Activated CD4-positive, alpha-beta memory T cell treated with anti-CD3 and anti-CD28 coated beads, Interleukin-2, amount 10 ng/mL, durations not matched to agents 7 days and 5 days (primary cell): ENCODE measurements around the gene TMPRSS3. TPM values are rescaled to one million over a fixed set of nuclear protein-coding genes. Genes with fewer than 3 reads are reported as not detected.

Experiments used
- CTCF ChIA-PET: fragments of 350-600 bp; sonication (Branson Sonifier 250); formaldehyde crosslinking; loops from one replicate; lab custom pipeline; 2021; ENCODE audit warnings: antibody characterized with exemption, inconsistent platforms; lab: Charles Lee
- POLR2A ChIA-PET: fragments of 350-600 bp; sonication (Branson Sonifier 250); formaldehyde crosslinking; loops from one replicate; lab custom pipeline; 2021; ENCODE audit warnings: antibody characterized with exemption; lab: Charles Lee
- DNase-seq: peaks from one replicate; pipeline ENCODE4 v3.0.0-alpha.2; 2020
- H3K27ac Mint-ChIP-seq: one replicate; pipeline ENCODE4 v1.8.0; 2021; ENCODE audit warnings: mild to moderate bottlenecking, mixed read lengths
- H3K27me3 Mint-ChIP-seq: one replicate; pipeline ENCODE4 v1.8.0; 2021; ENCODE audit warnings: mixed read lengths
- H3K36me3 Mint-ChIP-seq: one replicate; pipeline ENCODE4 v1.8.0; 2021; ENCODE audit warnings: low read depth, mixed read lengths
- H3K4me1 Mint-ChIP-seq: one replicate; pipeline ENCODE4 v1.8.0; 2021; ENCODE audit warnings: mixed read lengths
- H3K4me3 Mint-ChIP-seq: one replicate; pipeline ENCODE4 v1.8.0; 2021; ENCODE audit warnings: mild to moderate bottlenecking, mixed read lengths
- H3K9me3 Mint-ChIP-seq: one replicate; pipeline ENCODE4 v1.8.0; 2021; ENCODE audit warnings: mixed read lengths
- total RNA-seq, 2 experiments: library from RNA; stranded (reverse); gene quantifications; one replicate each; pipeline ENCODE4 v1.2.3, GENCODE V29; 2021

The TMPRSS3 gene
- 10 to 100 TPM; 24.6 to 24.8 TPM for total RNA-seq

DNA sequence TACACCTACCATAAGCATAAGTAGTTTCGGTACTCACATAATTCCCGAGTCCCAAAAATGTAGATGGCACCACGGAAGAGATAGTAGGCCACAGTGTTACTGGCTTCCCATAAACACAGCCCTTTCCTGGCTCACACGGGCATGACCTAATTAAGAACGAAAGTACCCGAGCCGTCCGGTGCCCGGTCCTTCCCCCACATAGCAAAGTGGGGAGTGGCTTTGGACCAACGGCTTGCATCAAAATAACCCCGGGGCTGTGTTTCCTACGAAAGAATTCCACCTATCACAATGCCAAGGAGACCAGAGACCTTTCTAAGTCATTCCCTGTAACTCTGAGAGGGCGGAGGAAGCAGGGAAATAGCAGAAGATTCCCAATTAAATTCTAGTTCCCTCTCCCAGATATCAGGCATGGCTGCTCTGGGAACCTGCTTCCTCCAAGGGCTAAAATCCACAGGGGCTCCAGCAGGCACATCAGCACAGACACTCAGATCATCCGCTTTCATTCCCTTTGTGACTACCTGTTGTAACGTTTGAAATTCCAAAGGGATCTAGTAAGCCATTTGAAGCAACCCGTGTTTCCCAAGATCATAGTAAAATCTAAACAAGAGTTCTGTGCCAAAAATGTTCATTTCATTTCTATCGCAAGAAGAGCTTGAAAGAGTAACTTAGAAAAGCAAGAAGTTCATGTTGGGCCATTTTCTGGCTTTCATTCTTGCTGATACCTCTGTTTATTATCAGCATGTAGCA, at the start of gene TMPRSS3:
TMPRSS3 (minus strand) TSS at position 148 of the 747 bp plus-strand sequence. CDS start 635 bp downstream, outside the sequence.
- H3K36me3 Mint-ChIP-seq, result peaks cover 18% of the 10 kb centered on the region
- no peak for DNase-seq
- POLR2A ChIA-PET, result no interaction called here
- no peaks in the 10 kb centered on the region for H3K9me3 Mint-ChIP-seq
- peaks cover 56% of the 10 kb centered on the region for H3K4me1 Mint-ChIP-seq
- H3K27ac Mint-ChIP-seq, result no peak within 1 kb of the TSS
- H3K27me3 Mint-ChIP-seq, result no peaks in the 10 kb centered on the region
- no peak within 1 kb of the TSS for H3K4me3 Mint-ChIP-seq
- CTCF ChIA-PET, result no interaction called here

DNA sequence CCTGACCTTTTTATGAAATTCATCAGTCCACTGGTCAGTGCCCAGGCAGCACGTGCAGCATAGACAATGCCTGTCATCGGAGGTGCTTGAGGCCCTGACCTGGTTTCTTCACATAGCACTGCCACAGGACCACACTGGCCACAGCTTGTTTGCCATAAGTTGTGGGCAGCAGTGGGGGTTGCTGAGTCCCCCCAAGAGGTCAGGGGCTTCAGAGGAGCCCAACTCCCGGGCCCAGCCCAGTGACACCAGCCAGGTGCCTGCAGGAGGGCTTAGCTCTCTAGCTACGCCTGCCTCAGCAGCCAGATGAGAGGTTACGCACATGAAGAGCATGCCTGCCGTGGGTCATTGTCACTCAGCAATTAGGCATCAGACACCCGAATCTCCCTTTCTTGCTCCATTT, 49.5 kb upstream of the TMPRSS3 start:
- Mint-ChIP-seq H3K27ac (no peak overlapping the region), H3K27me3 (no peaks in the 10 kb centered on the region), H3K4me1 (peaks cover 37% of the 10 kb centered on the region), H3K9me3 (no peaks in the 10 kb centered on the region), H3K36me3 (peaks cover 71% of the 10 kb centered on the region), H3K4me3 (no peak overlapping the region)
- no peak for DNase-seq
- ChIA-PET POLR2A (interaction anchor here (0.7 to 2.5 kb wide), 4 partner anchors 13 to 41 kb away, joined by 3 to 7 read pairs (median 4); partner anchors contain the start of gene UBASH3A), CTCF (no interaction called here)

DNA sequence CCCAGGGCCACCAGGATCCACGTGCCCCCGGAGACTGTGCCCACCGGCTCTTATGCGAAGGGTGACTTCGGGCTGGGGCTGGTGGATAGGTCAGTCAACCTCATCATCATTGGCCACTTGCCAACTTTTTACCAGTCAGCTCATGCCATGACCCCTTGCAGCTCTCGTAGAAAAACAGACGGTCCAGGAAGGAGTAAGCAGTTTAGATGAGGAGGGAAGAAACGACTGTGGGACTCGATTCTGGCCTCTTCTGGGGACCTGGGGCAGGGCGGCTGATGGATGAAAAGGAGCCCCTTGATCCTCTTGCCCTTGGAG, 48.9 kb upstream of the TMPRSS3 start:
- ChIA-PET POLR2A (interaction anchor here (0.7 to 2.5 kb wide), 3 partner anchors 12 to 40 kb away, joined by 4 to 7 read pairs (median 4); partner anchors contain the start of gene UBASH3A), CTCF (no interaction called here)
- Mint-ChIP-seq H3K27ac (no peak overlapping the region), H3K36me3 (peaks cover 77% of the 10 kb centered on the region), H3K4me3 (no peak overlapping the region), H3K27me3 (no peaks in the 10 kb centered on the region), H3K9me3 (no peaks in the 10 kb centered on the region), H3K4me1 (peaks cover 37% of the 10 kb centered on the region)
- DNase-seq, result no peak

DNA sequence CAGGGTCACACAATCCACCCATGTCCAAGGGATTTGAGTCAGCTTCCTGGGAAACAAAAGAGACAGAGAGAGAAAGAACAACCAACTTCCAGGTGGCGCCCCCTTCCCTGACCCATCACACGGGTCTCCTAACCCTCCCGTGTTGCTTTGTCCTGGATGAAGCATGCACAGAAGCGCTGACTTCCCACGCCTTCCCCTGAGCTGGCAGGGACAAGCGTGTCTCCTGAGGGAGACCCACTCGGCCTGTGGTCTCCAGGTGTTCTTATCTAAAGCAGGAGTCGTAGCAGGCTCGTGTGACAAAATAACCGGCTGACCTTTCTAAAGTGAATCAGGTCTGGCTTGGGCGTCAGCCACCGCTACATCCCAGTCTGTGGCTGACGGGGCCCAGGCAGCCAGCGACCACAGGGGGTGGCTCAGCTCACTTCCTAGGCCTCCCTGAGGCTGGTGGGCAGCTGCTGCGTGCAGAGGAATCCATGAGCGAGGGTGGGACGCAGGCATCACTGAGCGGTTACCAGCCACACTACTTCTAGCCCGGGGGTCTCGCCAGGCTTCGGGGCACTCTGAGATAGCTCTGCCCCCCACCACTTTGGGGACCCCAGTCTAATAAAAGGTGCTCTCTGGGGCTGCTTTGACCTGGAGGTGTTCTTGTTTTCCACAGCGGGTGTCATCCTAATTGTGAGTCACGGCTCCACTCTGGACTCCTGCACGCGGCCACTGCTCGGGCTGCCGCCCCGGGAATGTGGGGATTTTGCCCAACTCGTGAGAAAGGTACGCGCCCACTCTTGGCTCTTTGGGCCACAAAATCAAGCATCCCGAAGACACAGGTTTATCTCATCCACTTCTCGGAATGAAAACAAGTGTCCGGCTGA, 48.3 kb upstream of the TMPRSS3 start:
- peaks cover 38% of the 10 kb centered on the region for H3K4me1 Mint-ChIP-seq
- no peaks in the 10 kb centered on the region for H3K27me3 Mint-ChIP-seq
- ChIA-PET CTCF (no interaction called here), POLR2A (interaction anchor here (0.6 kb wide), 1 partner anchor 236 kb away, joined by 3 read pairs; no protein-coding TSS in a partner anchor)
- H3K9me3 Mint-ChIP-seq, result no peaks in the 10 kb centered on the region
- H3K36me3 Mint-ChIP-seq, result peaks cover 83% of the 10 kb centered on the region
- DNase-seq, result no peak
- H3K27ac Mint-ChIP-seq, result no peak overlapping the region
- H3K4me3 Mint-ChIP-seq, result no peak overlapping the region

- Mint-ChIP-seq H3K27me3 (no peaks in the 10 kb centered on the region), H3K36me3 (peaks cover 91% of the 10 kb centered on the region), H3K4me1 (peaks cover 40% of the 10 kb centered on the region), H3K9me3 (no peaks in the 10 kb centered on the region), H3K27ac (no peak overlapping the region), H3K4me3 (no peak overlapping the region)
- POLR2A ChIA-PET, result interaction anchor here (0.6 to 1.4 kb wide), 2 partner anchors 61 to 237 kb away, joined by 3 to 4 read pairs; no protein-coding TSS in a partner anchor
- CTCF ChIA-PET, result no interaction called here
- no peak for DNase-seq
Observed at GRCh38 chr21:42443181-42443785, 47.4 kb upstream of the TMPRSS3 start.

- peaks cover 41% of the 10 kb centered on the region for H3K4me1 Mint-ChIP-seq
- POLR2A ChIA-PET, result interaction anchor here (1.3 to 2.2 kb wide), 5 partner anchors 13 to 60 kb away, joined by 3 to 6 read pairs (median 4); partner anchors contain the start of gene UBASH3A
- no peaks in the 10 kb centered on the region for H3K27me3 Mint-ChIP-seq
- no peak for DNase-seq
- peaks cover 89% of the 10 kb centered on the region for H3K36me3 Mint-ChIP-seq
- CTCF ChIA-PET, result interaction anchor here (1.1 to 1.4 kb wide), 3 partner anchors 9 to 103 kb away, joined by 3 to 4 read pairs (median 4); no protein-coding TSS in a partner anchor
- no peak overlapping the region for H3K4me3 Mint-ChIP-seq
- no peaks in the 10 kb centered on the region for H3K9me3 Mint-ChIP-seq
- peak overlapping the region; percentile 28 for H3K27ac Mint-ChIP-seq
Observed at GRCh38 chr21:42441963-42442362, 46.1 kb upstream of the TMPRSS3 start.

- no peak for DNase-seq
- ChIA-PET POLR2A (interaction anchor here (0.9 to 2.2 kb wide), 2 partner anchors 11 to 35 kb away, joined by 3 to 6 read pairs; no protein-coding TSS in a partner anchor), CTCF (no interaction called here)
- H3K36me3 Mint-ChIP-seq, result peaks cover 89% of the 10 kb centered on the region
- no peaks in the 10 kb centered on the region for H3K9me3 Mint-ChIP-seq
- H3K4me1 Mint-ChIP-seq, result peaks cover 34% of the 10 kb centered on the region
- H3K27ac Mint-ChIP-seq, result no peak overlapping the region
- no peak overlapping the region for H3K4me3 Mint-ChIP-seq
- no peaks in the 10 kb centered on the region for H3K27me3 Mint-ChIP-seq
Observed at GRCh38 chr21:42440187-42440792, 44.4 kb upstream of the TMPRSS3 start.

DNA sequence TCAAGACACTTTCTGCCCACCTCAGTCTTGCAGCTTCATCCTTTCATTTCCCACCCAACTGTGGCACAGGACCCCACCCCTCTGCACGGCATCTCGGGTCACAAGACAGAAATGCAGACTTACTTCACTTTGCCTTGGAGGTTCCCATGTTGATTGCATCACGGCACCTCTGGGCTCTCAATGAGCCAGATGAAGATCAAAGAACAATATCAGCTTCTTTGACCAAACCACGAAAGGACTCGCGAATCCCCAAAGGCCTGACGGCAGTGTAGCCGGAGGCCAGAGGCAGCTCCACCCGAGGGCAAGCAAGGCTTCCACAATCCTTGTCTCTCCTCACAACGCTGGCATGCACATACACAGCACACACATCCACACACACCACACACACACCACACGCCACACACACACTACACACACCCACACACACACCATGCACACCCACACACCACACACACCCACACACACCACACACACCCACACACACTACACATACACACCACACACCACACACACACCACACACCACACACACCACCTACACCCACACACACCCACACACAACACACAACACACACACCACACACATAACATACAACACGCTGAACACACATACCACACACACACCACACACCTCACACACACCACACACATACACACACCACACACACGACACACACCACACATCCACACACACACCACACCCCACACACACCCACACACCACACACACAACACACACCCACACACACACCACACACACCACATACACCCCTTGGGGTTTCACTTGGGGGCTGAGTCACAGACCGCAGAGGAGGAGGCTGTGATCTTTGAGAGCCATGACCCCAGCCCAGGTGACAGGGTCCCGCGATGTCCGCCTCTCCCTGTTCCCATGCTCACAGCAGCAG, 43.7 kb upstream of the TMPRSS3 start:
- H3K4me1 Mint-ChIP-seq, result peaks cover 41% of the 10 kb centered on the region
- DNase-seq, result peak; percentile 48
- CTCF ChIA-PET, result no interaction called here
- peaks cover 91% of the 10 kb centered on the region for H3K36me3 Mint-ChIP-seq
- H3K9me3 Mint-ChIP-seq, result no peaks in the 10 kb centered on the region
- POLR2A ChIA-PET, result interaction anchor here (0.8 to 2.2 kb wide), 3 partner anchors 10 to 36 kb away, joined by 3 to 6 read pairs (median 3); partner anchors contain the start of gene UBASH3A
- H3K27me3 Mint-ChIP-seq, result no peaks in the 10 kb centered on the region
- peak overlapping the region; percentile 72 for H3K27ac Mint-ChIP-seq
- no peak overlapping the region for H3K4me3 Mint-ChIP-seq

GRCh38 chr21:42438316-42439205, 42.7 kb upstream of the TMPRSS3 start:
- ChIA-PET CTCF (interaction anchor here (1.2 to 1.7 kb wide), 2 partner anchors 14 to 18 kb away, joined by 3 to 4 read pairs; no protein-coding TSS in a partner anchor), POLR2A (interaction anchor here (0.8 kb wide), 1 partner anchor 35 kb away, joined by 3 read pairs; the partner anchor contains the start of gene UBASH3A)
- peak overlapping the region; percentile 72 for H3K27ac Mint-ChIP-seq

DNA sequence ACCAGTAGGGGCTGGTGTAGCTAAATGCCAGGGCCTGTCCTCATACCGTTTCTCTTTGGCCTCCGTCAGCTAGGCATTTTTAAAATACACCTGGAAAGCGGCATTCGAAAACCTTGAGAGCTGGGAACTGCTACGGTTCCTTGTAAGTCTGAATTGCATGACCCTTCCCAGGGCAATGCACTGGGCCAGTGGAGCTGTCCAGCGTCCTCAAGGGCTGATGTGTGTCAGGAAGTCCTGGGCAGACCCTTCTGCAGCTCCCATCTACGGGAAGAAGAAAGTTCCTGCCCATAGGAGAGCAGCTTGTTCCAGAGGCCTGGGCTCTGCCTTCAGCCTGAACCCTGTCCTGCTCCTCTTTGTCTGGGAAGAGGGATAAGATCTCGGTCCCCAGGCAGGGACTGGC, 41.9 kb upstream of the TMPRSS3 start:
- CTCF ChIA-PET, result interaction anchor here (1.2 to 1.7 kb wide), 2 partner anchors 13 to 17 kb away, joined by 3 to 4 read pairs; no protein-coding TSS in a partner anchor

More at GRCh38 chr21:42438316-42439205, 42.7 kb upstream of the TMPRSS3 start:
- Mint-ChIP-seq H3K9me3 (no peaks in the 10 kb centered on the region), H3K36me3 (peaks cover 95% of the 10 kb centered on the region), H3K4me1 (peaks cover 50% of the 10 kb centered on the region), H3K4me3 (no peak overlapping the region), H3K27me3 (no peaks in the 10 kb centered on the region)
- DNase-seq, result no peak

More for the DNA sequence above, 41.9 kb upstream of the TMPRSS3 start:
- Mint-ChIP-seq H3K4me1 (peaks cover 55% of the 10 kb centered on the region), H3K27ac (no peak overlapping the region), H3K9me3 (no peaks in the 10 kb centered on the region), H3K4me3 (no peak overlapping the region), H3K27me3 (no peaks in the 10 kb centered on the region), H3K36me3 (peaks cover 95% of the 10 kb centered on the region)
- no peak for DNase-seq
- POLR2A ChIA-PET, result interaction anchor here (1.1 kb wide), 1 partner anchor 17 kb away, joined by 4 read pairs; no protein-coding TSS in a partner anchor
